Caco-2 (cell line): ENCODE data around the gene DUOX2. TPM values are rescaled to one million over a fixed set of nuclear protein-coding genes. Genes with fewer than 3 reads are reported as not detected.

Source experiments
- BruUV-seq: library from RNA; stranded (reverse); fragments of 400-500 nt; replicated peaks from 2 replicates; lab custom pipeline; 2021; lab: Mats Ljungman, UMichigan
- CTCF ChIA-PET: fragments of 300-600 bp; sonication (Branson Sonifier 250); formaldehyde crosslinking; loops from one replicate; lab custom pipeline; 2022; ENCODE audit warnings: antibody characterized with exemption; lab: Charles Lee
- POLR2A ChIA-PET: fragments of 300-600 bp; sonication (Branson Sonifier 250); formaldehyde crosslinking; loops from one replicate; lab custom pipeline; 2022; ENCODE audit warnings: antibody characterized with exemption; lab: Charles Lee
- DNase-seq, 2 experiments: peaks; one replicate each; pipeline versions ENCODE4 v3.0.0 to v3.0.0-alpha.2; 2020 to 2022
- H3K27me3 ChIP-seq: replicated peaks from 2 replicates; pipeline ENCODE4 v1.6.0; 2011; ENCODE audit warnings: low read length; ENCODE audit not compliant: control insufficient read depth, insufficient read depth
- H3K36me3 ChIP-seq: 2 replicates; pipeline ENCODE4 v1.5.1; 2011; ENCODE audit warnings: low read length; ENCODE audit not compliant: control insufficient read depth, insufficient read depth
- H3K4me1 ChIP-seq: fragments of 250-450 bp; sonication (Bioruptor Pico); 2 replicates; pipeline ENCODE4 v1.5.1; 2020; ENCODE audit warnings: mild to moderate bottlenecking
- H3K4me3 ChIP-seq: 2 replicates; pipeline ENCODE4 v1.5.1; 2011; ENCODE audit warnings: low read depth, mild to moderate bottlenecking, control low read depth, low read length
- H3K9me3 ChIP-seq: fragments of 250-450 bp; sonication (Bioruptor Pico); 2 replicates; pipeline ENCODE4 v1.5.1; 2020; ENCODE audit warnings: mild to moderate bottlenecking, moderate library complexity
- H3K27ac Mint-ChIP-seq: one replicate; pipeline ENCODE4 v1.8.0; 2022; ENCODE audit warnings: mixed read lengths; ENCODE audit not compliant: unreplicated experiment
- H3K27me3 Mint-ChIP-seq: one replicate; pipeline ENCODE4 v1.8.0; 2022; ENCODE audit warnings: mixed read lengths; ENCODE audit not compliant: insufficient read depth, unreplicated experiment
- H3K36me3 Mint-ChIP-seq: one replicate; pipeline ENCODE4 v1.8.0; 2022; ENCODE audit warnings: mild to moderate bottlenecking, mixed read lengths; ENCODE audit not compliant: insufficient read depth, unreplicated experiment
- H3K4me1 Mint-ChIP-seq: one replicate; pipeline ENCODE4 v1.8.0; 2022; ENCODE audit warnings: low read depth, mixed read lengths; ENCODE audit not compliant: unreplicated experiment
- H3K4me3 Mint-ChIP-seq: one replicate; pipeline ENCODE4 v1.8.0; 2022; ENCODE audit warnings: mild to moderate bottlenecking, moderate library complexity, mixed read lengths; ENCODE audit not compliant: unreplicated experiment
- H3K9me3 Mint-ChIP-seq: one replicate; pipeline ENCODE4 v1.8.0; 2022; ENCODE audit warnings: mixed read lengths; ENCODE audit not compliant: unreplicated experiment
- intact Hi-C: fragments of 100-400 bp; cut with micrococcal nuclease; formaldehyde crosslinking; loops from one replicate; pipeline ENCODE4 v1.10.0; 2022; ENCODE audit not compliant: unreplicated experiment
- total RNA-seq: library from RNA; stranded (reverse); gene quantifications from 2 replicates; pipeline ENCODE4 v1.2.3, GENCODE V29; 2022
- TF ChIP-seq, protein P1 (sequence below), 2 experiments: fragments of 200-600 bp in 1 of 2; IDR thresholded peaks; 1 replicate in 1 of 2; 2 replicates in 1 of 2; pipeline versions ENCODE4 v1.5.1 to v1.8.0; 2011 to 2022; ENCODE audit warnings: antibody characterized with exemption in 1 of 2, control low read depth in 1 of 2, inconsistent platforms in 1 of 2, low read depth in 1 of 2, low read length in 1 of 2, mild to moderate bottlenecking in 1 of 2, moderate library complexity in 1 of 2; ENCODE audit not compliant: insufficient read depth in 1 of 2, severe bottlenecking in 1 of 2, unreplicated experiment in 1 of 2

The DUOX2 gene
- total RNA-seq, 1 experiment from 2014 or later: 6.9 TPM

DNA sequence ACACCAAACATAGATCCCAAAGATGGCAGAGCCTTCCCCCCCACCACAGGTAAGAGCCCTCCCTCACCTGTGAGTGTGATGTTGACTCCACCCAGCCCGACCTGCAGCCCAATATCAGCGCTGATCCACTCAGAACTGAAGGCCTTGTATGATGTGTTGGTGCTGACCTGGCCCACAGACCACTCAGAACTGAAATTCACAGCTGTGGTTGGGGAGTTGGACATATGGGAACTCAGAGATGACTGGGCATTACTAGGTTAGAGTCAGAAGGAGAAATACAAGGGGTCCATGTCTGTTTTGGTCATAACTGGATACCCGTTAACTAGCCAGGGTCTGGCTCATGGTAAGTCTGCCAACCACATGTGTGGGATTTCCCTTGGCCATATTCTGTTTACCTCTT, 7.0 kb upstream of the DUOX2 start:
- Mint-ChIP-seq H3K27me3 (no peaks in the 10 kb centered on the region), H3K4me3 (no peak overlapping the region), H3K4me1 (peaks cover 31% of the 10 kb centered on the region), H3K36me3 (peaks cover 5% of the 10 kb centered on the region), H3K27ac (no peak overlapping the region), H3K9me3 (peaks cover 7% of the 10 kb centered on the region)
- no peak for DNase-seq
- no TSS peak for BruUV-seq
- intact Hi-C loops: no loop called here
- Histone ChIP-seq H3K4me3 (no peak overlapping the region), H3K36me3 (no peaks in the 10 kb centered on the region), H3K27me3 (no peaks in the 10 kb centered on the region), H3K4me1 (peaks cover 21% of the 10 kb centered on the region; the same call in 1 of the 2 replicates), H3K9me3 (no peaks in the 10 kb centered on the region)
- ChIA-PET CTCF (no interaction called here), POLR2A (no interaction called here)
- TF ChIP-seq, protein P1, sequence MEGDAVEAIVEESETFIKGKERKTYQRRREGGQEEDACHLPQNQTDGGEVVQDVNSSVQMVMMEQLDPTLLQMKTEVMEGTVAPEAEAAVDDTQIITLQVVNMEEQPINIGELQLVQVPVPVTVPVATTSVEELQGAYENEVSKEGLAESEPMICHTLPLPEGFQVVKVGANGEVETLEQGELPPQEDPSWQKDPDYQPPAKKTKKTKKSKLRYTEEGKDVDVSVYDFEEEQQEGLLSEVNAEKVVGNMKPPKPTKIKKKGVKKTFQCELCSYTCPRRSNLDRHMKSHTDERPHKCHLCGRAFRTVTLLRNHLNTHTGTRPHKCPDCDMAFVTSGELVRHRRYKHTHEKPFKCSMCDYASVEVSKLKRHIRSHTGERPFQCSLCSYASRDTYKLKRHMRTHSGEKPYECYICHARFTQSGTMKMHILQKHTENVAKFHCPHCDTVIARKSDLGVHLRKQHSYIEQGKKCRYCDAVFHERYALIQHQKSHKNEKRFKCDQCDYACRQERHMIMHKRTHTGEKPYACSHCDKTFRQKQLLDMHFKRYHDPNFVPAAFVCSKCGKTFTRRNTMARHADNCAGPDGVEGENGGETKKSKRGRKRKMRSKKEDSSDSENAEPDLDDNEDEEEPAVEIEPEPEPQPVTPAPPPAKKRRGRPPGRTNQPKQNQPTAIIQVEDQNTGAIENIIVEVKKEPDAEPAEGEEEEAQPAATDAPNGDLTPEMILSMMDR (IDR thresholded peaks at IDR 0.05; ENCODE audit: insufficient read depth in 1 of 2, low read depth in 1 of 2, low read length in 1 of 2, severe bottlenecking in 1 of 2, unreplicated experiment in 1 of 2): no peak

DNA sequence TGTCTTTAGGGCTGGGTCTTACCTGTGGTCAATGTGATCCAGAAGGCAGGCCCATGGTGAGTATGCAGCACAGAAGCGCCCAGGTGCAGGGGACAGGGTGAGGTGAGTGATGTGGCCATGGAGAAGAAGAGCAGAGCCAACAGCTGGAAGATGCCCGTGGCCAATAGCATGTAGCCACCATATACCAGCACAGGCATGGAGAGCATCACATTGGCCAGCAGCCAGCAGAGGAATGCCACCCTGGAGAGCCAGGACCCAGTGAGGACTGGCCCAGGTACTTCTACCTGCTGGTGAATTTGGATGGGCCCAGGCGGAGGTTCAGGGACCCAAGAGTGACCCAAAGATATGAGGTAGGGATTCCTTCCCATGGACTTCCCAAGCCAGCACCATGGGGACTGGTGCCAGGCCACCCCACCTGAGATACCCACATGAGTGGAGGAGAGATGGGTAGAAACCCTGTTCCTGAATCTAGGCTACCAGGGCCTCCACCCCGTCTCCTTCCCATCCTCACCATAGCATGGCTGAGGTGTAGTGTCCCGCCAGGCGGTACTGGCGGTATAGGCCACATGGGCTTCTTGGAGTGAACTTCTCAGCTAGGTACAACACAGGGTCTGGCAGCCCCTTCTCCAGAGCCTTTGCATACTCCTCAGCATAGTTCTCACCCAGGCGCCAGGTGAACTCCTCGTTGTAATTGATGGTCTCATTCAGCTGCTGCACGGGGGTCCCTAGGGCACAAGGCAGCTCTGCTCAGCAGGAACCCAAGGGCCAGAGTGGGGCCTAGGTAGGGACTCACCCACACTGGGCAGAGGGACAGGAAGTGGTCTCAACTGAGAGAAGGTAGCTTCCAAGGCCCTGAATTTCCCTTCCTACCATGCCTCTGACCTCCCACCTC, 6.4 kb upstream of the DUOX2 start:
- Histone ChIP-seq H3K36me3 (no peaks in the 10 kb centered on the region), H3K9me3 (no peaks in the 10 kb centered on the region), H3K4me1 (peaks cover 21% of the 10 kb centered on the region; the same call in 1 of the 2 replicates), H3K27me3 (no peaks in the 10 kb centered on the region), H3K4me3 (no peak overlapping the region)
- Mint-ChIP-seq H3K4me3 (no peak overlapping the region), H3K36me3 (peaks cover 5% of the 10 kb centered on the region), H3K27ac (no peak overlapping the region), H3K9me3 (no peaks in the 10 kb centered on the region), H3K27me3 (no peaks in the 10 kb centered on the region), H3K4me1 (peaks cover 26% of the 10 kb centered on the region)
- BruUV-seq: no TSS peak
- POLR2A ChIA-PET: no interaction called here
- no peak for DNase-seq
- CTCF ChIA-PET: no interaction called here
- TF ChIP-seq, protein P1 (IDR thresholded peaks at IDR 0.05; ENCODE audit: insufficient read depth in 1 of 2, low read depth in 1 of 2, low read length in 1 of 2, severe bottlenecking in 1 of 2, unreplicated experiment in 1 of 2): no peak
- intact Hi-C loops: no loop called here

DNA sequence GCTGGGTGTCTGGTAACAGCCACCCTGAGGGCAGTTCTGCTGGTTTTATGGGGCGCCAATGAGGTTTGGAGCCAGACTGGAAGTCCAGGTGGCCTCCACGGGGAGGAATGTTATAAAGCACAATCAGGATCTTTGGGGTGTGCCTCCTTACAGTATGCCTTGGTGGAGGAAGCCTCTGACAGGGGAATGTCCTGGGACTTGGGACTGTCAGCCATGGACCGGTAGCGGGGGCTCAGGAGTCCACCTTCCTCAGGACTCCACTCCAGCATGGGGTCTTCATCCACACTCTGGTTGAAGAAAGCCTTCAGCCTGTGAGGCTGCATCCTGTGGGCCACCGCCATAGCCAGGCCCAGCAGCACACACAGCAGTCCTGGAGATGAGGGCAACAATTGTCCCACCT, 5.0 kb upstream of the DUOX2 start:
- BruUV-seq: no TSS peak
- Mint-ChIP-seq H3K27me3 (peaks cover 1% of the 10 kb centered on the region), H3K27ac (no peak overlapping the region), H3K9me3 (no peaks in the 10 kb centered on the region), H3K4me3 (no peak overlapping the region), H3K36me3 (peaks cover 8% of the 10 kb centered on the region), H3K4me1 (peaks cover 28% of the 10 kb centered on the region)
- Histone ChIP-seq H3K9me3 (no peaks in the 10 kb centered on the region), H3K27me3 (no peaks in the 10 kb centered on the region), H3K4me3 (no peak overlapping the region), H3K4me1 (peaks cover 21% of the 10 kb centered on the region; the same call in 1 of the 2 replicates), H3K36me3 (no peaks in the 10 kb centered on the region)
- DNase-seq: no peak
- ChIA-PET POLR2A (interaction anchor here (1.0 kb wide), 1 partner anchor 28 kb away, joined by 4 read pairs; no protein-coding TSS in a partner anchor), CTCF (interaction anchor here (1.0 to 1.9 kb wide), 11 partner anchors 8 to 150 kb away, joined by 3 to 24 read pairs (median 8); no protein-coding TSS in a partner anchor)
- intact Hi-C loops: loop anchor here (2.0 kb wide), 1 partner anchor 78 kb away; no protein-coding TSS in a partner anchor
- TF ChIP-seq, protein P1 (IDR thresholded peaks at IDR 0.05; ENCODE audit: insufficient read depth in 1 of 2, low read depth in 1 of 2, low read length in 1 of 2, severe bottlenecking in 1 of 2, unreplicated experiment in 1 of 2): no peak
